Upper lobe of left lung (tissue), 4 donors: ENCODE results near the gene C17orf107.
"Not testable (repeated sequence)": the region's sequence is repeated elsewhere in the genome, so short reads cannot be mapped to it uniquely, and the experiment has no call there.

ENCODE experiments used
- EP300 ChIP-seq, 4 donors: sonication (generic); formaldehyde crosslinking; IDR thresholded peaks; one replicate each; pipeline ENCODE4 v1.5.1; 2017; ENCODE audit warnings: antibody characterized with exemption in 4 of 4, control low read depth in 2 of 4
- POLR2A ChIP-seq, 4 donors: fragments of 450-650 bp; IDR thresholded peaks; one replicate each; pipeline ENCODE4 v1.5.1; 2016 to 2017; ENCODE audit warnings: antibody characterized with exemption in 4 of 4, mild to moderate bottlenecking in 2 of 4

DNA sequence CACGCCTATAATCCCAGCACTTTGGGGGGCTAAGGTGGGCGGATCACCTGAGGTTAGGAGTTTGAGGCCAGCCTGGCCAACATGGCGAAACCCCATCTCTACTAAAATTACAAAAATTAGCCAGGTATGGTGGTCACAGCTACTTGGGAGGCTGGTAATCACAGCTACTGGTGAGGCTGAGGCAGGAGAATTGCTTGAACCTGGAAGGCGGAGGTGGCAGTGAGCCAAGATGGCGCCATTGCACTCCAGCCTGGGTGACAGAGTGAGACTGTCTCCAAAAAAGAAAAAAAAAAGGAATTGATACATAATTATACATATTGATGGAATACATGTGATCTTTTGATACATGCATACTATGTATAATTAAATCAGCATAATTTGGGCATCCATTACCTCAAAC is 31.8 kb upstream of the C17orf107 start:
- TF ChIP-seq EP300, POLR2A (IDR thresholded peaks at IDR 0.05): not testable (repeated sequence)
